Muscle of leg (tissue), 11 donors: ENCODE results near the gene MMP25. TPM values are rescaled to one million over a fixed set of nuclear protein-coding genes. Genes with fewer than 3 reads are reported as not detected.

Experiments
- DNase-seq: peaks from one replicate; pipeline ENCODE4 v3.0.0; 2013
- H3K27ac ChIP-seq: one replicate; pipeline ENCODE4 v1.5.1; 2013; ENCODE audit warnings: mild to moderate bottlenecking, low read length, control low read depth
- H3K27me3 ChIP-seq: one replicate; pipeline ENCODE4 v1.6.1; 2013; ENCODE audit warnings: low read length; ENCODE audit not compliant: control insufficient read depth, insufficient read depth
- H3K36me3 ChIP-seq: one replicate; pipeline ENCODE4 v1.6.1; 2013; ENCODE audit warnings: low read length; ENCODE audit not compliant: control insufficient read depth, insufficient read depth
- H3K4me1 ChIP-seq: one replicate; pipeline ENCODE4 v1.6.1; 2013; ENCODE audit warnings: low read length; ENCODE audit not compliant: control insufficient read depth, insufficient read depth
- H3K4me3 ChIP-seq: one replicate; pipeline ENCODE4 v1.5.1; 2013; ENCODE audit warnings: low read length, control low read depth
- H3K9me3 ChIP-seq: replicated peaks from 2 replicates; pipeline ENCODE4 v1.6.1; 2013; ENCODE audit warnings: low read depth, low read length; ENCODE audit not compliant: control insufficient read depth
- WGBS: methylation state at CpG from one replicate; pipeline ENCODE4 v1.1.5; 2013; ENCODE audit warnings: missing lambda C conversion rate; ENCODE audit not compliant: insufficient coverage; 5-methylcytosine and 5-hydroxymethylcytosine counted together
- polyA plus RNA-seq, 8 donors: library from polyadenylated mRNA; unstranded; fragments of 120-200 nt; gene quantifications; one replicate each; pipeline versions ENCODE4 v1.2.1 to v1.2.3, GENCODE V29; 2013; ENCODE audit warnings: inconsistent platforms in 1 of 8, low replicate concordance in 1 of 8; ENCODE audit not compliant: insufficient read length in 8 of 8, insufficient read depth in 1 of 8
- total RNA-seq: library from RNA; stranded (reverse); fragments of 120-200 nt; gene quantifications from one replicate; pipeline ENCODE4 v1.2.4, GENCODE V29; 2013

Gene MMP25
- total and polyA plus RNA-seq, 9 donors = 0.58 to 3.0 (median 1.7) TPM

DNA sequence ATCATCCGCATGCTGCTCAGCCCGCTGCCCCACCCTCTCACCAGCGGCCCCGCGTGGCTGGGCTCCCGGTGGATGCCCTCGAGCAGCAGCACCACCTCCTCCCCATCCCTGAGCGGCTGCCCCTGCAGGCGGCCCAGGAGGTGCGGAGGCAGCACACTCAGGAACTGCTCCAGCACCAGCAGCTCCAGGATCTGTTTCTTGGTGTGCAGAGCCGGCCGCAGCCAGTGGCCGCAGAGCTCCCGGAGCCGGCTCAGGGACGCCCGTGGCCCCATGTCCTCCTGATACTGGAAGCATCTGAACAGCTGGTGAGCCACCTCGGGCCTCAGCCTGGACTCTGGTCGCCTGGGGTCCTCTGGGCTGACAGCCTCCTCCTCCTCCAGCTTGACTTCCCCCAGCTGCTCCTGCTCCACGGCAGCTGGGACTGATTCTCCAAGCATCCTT is 46.2 kb downstream of the MMP25 start:
- 37% methylated on average over 18 of the region's 20 CpGs for WGBS
- Histone ChIP-seq H3K27me3 (peaks cover 15% of the 10 kb centered on the region), H3K4me3 (no peak overlapping the region), H3K4me1 (peaks cover 28% of the 10 kb centered on the region), H3K9me3 (no peaks in the 10 kb centered on the region), H3K36me3 (no peaks in the 10 kb centered on the region), H3K27ac (no peak overlapping the region)
- no peak for DNase-seq

DNA sequence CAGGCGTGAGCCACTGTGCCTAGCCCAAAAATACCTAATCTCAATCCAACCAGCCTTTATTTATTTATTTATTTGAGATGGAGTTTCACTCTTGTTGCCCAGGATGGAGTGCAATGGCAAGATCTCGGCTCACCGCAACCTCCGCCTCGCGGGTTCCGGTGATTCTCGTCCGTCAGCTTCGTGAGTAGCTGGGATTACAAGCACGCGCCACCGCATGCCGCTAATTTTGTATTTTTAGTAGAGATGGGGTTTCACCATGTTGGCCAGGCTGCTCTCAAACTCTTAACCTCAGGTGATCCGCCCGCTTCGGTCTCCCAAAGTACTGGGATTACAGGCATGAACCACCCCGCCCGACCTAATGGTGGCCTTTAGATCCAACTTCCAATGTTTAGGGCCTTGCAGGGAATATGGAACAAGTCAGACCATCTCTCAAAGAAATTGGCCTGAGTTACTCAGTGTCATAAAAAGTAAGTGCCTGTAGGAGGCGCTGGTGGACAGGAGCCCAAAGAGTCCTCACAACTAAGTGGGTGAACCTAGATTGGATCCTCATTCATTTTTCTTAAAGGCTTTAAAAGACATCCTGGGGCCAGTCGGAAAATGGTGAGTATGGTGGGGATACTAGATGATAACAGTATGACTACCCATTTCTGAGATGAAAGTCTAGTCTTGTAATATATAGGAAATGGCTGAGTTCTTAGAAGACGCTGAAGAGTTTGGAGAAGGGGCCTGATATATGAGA is 48.1 kb downstream of the MMP25 start:
- peaks cover 15% of the 10 kb centered on the region for H3K4me1 ChIP-seq
- no peak for DNase-seq
- H3K9me3 ChIP-seq = no peaks in the 10 kb centered on the region
- no peak overlapping the region for H3K4me3 ChIP-seq
- H3K27ac ChIP-seq = no peak overlapping the region
- 42% methylated on average over 2 of the region's 22 CpGs for WGBS
- H3K36me3 ChIP-seq = no peaks in the 10 kb centered on the region
- peaks cover 32% of the 10 kb centered on the region for H3K27me3 ChIP-seq

DNA sequence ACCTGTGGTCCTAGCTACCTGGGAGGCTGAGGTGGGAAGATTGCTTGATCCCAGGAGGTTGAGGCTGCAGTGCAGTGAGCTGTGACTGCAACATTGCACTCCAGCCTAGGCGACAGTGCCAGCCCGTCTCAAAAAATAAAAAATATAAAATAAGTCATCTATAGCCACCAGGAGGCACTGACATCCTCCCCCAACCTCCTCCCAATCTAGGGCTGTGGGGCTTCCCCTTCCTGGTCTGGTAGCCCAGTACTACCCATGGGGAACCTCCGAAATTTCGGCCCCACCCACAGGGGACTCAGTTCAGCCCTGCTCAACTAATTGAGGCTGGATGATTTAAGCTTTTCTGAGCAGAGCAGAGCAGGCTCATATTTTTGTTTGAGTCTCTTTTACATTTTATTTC is 49.5 kb downstream of the MMP25 start:
- Histone ChIP-seq H3K36me3 (no peaks in the 10 kb centered on the region), H3K4me1 (peaks cover 27% of the 10 kb centered on the region), H3K9me3 (no peaks in the 10 kb centered on the region), H3K27me3 (peaks cover 42% of the 10 kb centered on the region), H3K27ac (no peak overlapping the region), H3K4me3 (no peak overlapping the region)
- peak; percentile 44 for DNase-seq
- no CpG with 5 or more reads among the region's 4 CpGs for WGBS

DNA sequence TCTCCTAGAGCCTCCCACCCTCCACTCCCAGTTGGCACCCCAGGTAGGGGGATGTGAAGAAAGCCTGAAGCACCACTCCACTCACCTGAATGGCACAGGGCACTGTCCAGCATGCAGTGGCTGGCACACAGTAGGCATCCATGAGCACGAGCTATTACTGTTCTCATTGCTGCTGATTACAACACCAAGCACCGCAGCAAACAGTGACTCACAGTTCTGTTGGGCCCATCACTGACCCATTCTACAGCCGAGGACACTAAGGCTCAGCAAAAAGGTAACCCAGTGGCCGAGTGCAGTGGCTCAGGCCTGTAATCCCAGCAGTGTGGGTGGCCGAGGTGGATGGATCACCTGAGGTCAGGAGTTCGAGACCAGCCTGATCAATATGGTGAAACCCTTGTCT is 50.0 kb downstream of the MMP25 start:
- DNase-seq = peak; percentile 3

DNA sequence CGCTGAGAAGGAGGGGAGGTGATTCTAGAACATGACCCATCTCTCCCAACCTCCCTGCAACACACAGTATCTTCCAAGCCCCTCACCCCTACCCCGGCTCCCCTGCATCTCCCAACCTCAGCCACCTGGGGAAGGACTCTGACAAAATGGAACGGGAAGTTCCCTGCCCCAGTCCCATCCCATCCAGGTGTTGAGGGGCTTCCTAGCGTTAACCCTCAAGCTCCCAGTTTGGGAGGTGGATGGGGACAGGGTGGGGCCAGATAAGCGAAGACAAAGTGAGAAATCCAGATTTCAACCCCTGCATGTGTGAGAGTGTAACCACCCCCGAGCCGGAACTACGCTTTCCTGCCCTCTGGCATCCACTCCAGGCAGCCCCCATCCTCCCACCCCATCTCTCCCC is 50.9 kb downstream of the MMP25 start:
- DNase-seq = no peak
- WGBS = 30% methylated on average over 2 of the region's 8 CpGs
- Histone ChIP-seq H3K36me3 (no peaks in the 10 kb centered on the region), H3K4me3 (no peak overlapping the region), H3K4me1 (peaks cover 35% of the 10 kb centered on the region), H3K9me3 (no peaks in the 10 kb centered on the region), H3K27ac (no peak overlapping the region), H3K27me3 (peaks cover 44% of the 10 kb centered on the region)

More for the DNA sequence above, 50.0 kb downstream of the MMP25 start:
- Histone ChIP-seq H3K9me3 (no peaks in the 10 kb centered on the region), H3K4me1 (peaks cover 31% of the 10 kb centered on the region), H3K27ac (no peak overlapping the region), H3K4me3 (no peak overlapping the region), H3K36me3 (no peaks in the 10 kb centered on the region), H3K27me3 (peaks cover 46% of the 10 kb centered on the region)
- 74% methylated on average over 5 of the region's 6 CpGs for WGBS

DNA sequence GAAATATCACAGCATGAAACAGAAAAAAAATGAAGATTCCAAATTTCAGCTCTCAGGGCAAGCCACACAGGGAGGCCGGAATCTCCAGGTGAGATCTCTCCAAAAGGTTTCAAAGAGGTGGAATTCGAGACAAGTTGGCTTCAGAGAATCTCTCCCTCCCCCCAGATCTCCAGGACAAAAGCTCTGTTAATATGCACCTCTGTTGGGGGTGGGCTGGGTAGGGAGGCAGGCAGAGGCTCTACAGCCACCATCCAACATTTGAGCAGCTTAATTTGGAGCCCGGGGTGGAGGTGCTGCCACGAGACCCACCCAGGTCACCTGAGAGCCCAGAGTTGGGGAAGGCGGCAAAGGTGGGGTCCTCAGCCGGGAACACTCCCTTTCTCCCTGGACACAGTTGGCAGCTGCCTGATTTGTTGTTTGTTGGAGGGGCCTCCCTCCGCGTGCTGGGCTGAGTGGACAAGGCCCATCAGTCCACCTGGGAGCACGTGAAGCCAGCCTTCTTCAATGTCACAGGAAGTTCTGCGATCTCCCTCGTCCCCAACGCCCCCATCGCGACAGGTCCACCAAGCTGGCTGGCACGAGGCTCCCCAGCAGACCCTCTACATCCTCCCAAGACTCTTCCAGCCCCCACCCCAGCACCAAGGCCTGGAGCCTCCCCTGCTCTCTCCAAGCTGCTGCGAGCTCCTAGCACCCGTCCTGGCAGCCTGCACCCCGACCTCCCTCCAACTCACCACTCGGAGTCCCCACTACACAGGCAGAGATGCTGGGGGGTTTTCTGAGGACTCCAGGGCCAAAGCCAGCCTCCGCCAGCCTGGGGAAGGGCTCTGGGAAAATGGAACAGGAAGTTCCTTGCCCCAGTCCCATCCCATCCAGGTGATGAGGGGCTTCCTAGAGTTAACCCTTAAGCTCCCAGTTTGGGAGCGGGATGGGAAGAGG is 52.4 kb downstream of the MMP25 start, which contains the start of gene ZSCAN10:
Gene ZSCAN10 (minus strand): TSS at position 836 of the 936 bp plus-strand sequence. CDS start 6,357 bp downstream, outside the sequence.
- Histone ChIP-seq H3K27ac (peak within 1 kb of the TSS; percentile 20), H3K4me3 (peak within 1 kb of the TSS; percentile 10), H3K27me3 (peaks cover 42% of the 10 kb centered on the region), H3K4me1 (peaks cover 29% of the 10 kb centered on the region), H3K9me3 (no peaks in the 10 kb centered on the region), H3K36me3 (no peaks in the 10 kb centered on the region)
- peak; percentile 8 for DNase-seq
- WGBS = 20% methylated on average over 8 of the region's 21 CpGs

DNA sequence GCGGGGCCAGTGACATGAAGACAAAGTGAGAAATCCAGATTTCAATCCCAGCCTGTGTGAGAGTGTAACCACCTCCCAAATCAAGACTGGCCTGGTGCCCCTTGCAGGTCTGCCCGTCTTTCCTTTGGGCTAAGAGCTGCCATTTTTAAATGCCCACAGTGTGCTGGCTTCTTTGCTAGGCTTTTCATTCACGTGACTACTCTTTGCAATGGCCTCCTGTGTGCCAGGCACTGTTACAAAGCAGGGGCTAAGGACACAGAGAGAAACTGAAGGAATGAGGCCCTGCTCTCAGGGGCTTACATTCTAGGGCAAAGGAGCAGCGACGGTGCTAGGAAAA is 53.0 kb downstream of the MMP25 start:
- 40% methylated on average over 5 of the region's 5 CpGs for WGBS
- DNase-seq = peak; percentile 27
- Histone ChIP-seq H3K27ac (no peak overlapping the region), H3K36me3 (no peaks in the 10 kb centered on the region), H3K27me3 (peaks cover 42% of the 10 kb centered on the region), H3K4me1 (peaks cover 29% of the 10 kb centered on the region), H3K4me3 (no peak overlapping the region), H3K9me3 (no peaks in the 10 kb centered on the region)

DNA sequence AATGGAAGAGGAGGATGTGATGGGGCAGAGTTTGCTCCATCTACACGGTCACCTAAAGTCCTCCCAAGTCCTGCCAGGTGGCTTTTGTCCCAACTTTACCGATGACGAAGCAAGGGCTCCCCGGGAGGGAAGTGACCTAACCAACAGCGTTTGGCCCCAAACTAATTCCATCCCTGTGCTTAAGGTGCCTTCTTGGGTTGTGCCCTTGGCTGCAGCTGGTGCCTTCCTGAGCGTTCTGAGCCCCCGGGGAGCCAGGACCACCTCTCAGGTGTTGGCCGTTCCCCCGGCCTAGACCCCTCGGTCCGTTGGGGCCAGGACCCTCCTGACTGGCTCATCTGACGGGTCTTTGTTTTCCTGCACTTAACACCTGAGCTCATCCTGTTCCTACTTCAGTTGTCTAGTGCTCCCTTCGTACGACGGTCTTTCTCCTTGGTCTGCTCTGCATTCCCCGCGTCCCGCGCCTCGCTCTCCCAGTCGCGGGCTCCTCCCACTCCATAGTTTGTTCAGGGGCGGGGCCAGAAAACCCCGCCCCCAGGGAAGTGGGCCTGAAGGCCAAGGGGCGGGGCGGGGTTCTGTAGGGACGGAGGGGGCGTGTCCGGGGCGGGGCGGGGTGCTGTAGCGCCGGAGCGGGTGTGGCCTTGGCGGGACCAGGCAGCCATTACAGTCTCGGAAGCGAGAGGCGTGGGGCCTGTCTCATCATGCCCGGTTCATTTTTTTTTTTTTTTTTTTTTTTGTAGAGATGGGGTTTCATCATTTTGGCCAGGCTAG is 53.6 kb downstream of the MMP25 start:
- DNase-seq = peak; percentile 92
- Histone ChIP-seq H3K4me3 (peak overlapping the region; percentile 10), H3K36me3 (no peaks in the 10 kb centered on the region), H3K9me3 (no peaks in the 10 kb centered on the region), H3K4me1 (peaks cover 29% of the 10 kb centered on the region), H3K27ac (peak overlapping the region; percentile 20), H3K27me3 (peaks cover 42% of the 10 kb centered on the region)
- WGBS = 4% methylated on average over 18 of the region's 39 CpGs

DNA sequence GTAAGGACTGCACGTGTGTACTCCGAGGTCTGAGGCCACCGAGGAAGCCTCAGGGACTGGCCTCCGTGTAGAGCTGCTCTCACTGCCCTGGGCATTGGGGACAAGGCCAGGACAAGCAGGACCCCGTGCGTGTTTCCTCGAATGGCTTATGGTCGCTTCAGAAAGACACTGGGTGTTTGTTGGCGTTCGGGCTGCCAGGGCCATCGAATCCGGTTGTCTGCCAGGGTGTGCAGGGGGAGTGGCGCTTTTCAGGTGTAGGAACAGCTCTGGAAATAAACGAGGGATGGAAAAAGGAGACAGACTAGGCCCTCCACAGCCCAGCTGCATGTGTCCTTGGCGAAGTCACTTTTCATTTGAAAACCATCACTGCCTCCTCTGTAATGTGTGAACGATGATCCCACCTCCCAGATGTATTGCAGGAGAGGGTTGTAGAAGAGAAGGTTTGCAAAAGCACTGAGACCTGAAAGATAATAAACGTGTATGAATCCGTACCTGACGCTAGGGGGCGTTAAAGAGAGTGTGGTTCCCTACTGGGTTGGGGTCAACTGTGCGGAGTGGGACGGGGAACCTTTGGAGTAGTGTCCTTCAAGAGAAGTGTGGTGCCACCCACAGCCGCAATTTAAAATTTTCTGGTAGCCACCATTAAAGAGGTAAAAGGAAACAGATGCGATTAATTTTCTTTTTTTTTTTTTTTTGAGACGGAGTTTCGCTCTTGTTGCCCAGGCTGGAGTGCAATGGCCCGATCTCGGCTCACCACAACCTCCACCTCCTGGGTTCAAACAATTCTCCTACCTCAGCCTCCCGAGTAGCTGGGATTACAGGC is 54.9 kb downstream of the MMP25 start:
- H3K36me3 ChIP-seq = no peaks in the 10 kb centered on the region
- no peak overlapping the region for H3K4me3 ChIP-seq
- peaks cover 42% of the 10 kb centered on the region for H3K27me3 ChIP-seq
- H3K27ac ChIP-seq = peak overlapping the region; percentile 62
- whole genome bisulfite sequencing = 69% methylated on average over 17 of the region's 29 CpGs
- H3K4me1 ChIP-seq = peaks cover 36% of the 10 kb centered on the region
- H3K9me3 ChIP-seq = no peaks in the 10 kb centered on the region
- DNase-seq = peak; percentile 37
